AG04450 (cell line): ENCODE measurements around the gene EIF5A2. TPM values are rescaled to one million over a fixed set of nuclear protein-coding genes. Genes with fewer than 3 reads are reported as not detected.

Experiments used
- CTCF ChIA-PET: fragments of 300-600, 350-600 bp; formaldehyde crosslinking; extraction: SDS; loops from one replicate; lab custom pipeline; 2022; ENCODE audit warnings: antibody characterized with exemption, inconsistent platforms; lab: Charles Lee
- POLR2A ChIA-PET: fragments of 350-600 bp; formaldehyde crosslinking; extraction: SDS; loops from one replicate; lab custom pipeline; 2021; ENCODE audit warnings: antibody characterized with exemption, inconsistent platforms; lab: Yijun Ruan, JAX
- DNase-seq: peaks from one replicate; pipeline ENCODE4 v3.0.0-alpha.2; 2011; ENCODE audit warnings: low read depth, low spot score
- H3K27ac ChIP-seq: one replicate; pipeline ENCODE4 v1.5.1; 2012; ENCODE audit warnings: low read depth, low read length, control low read depth
- H3K27me3 ChIP-seq: one replicate; pipeline ENCODE4 v1.6.0; 2012; ENCODE audit warnings: low read length; ENCODE audit not compliant: control insufficient read depth, insufficient read depth
- H3K4me3 ChIP-seq: 2 replicates; pipeline ENCODE4 v1.5.1; 2011; ENCODE audit warnings: mild to moderate bottlenecking, low read depth, low read length, control low read depth
- H3K9me3 ChIP-seq: 2 replicates; pipeline ENCODE4 v1.5.1; 2012; ENCODE audit warnings: low read length; ENCODE audit not compliant: control insufficient read depth, insufficient read depth
- polyA plus RNA-seq: library from polyadenylated mRNA; depleted of rRNA; stranded (reverse); fragments of >200 nt; gene quantifications from 2 replicates; pipeline ENCODE4 v1.2.3, GENCODE V29; 2011
- TF ChIP-seq, protein P1 (sequence below): IDR thresholded peaks from 2 replicates; pipeline ENCODE4 v1.5.1; 2011; ENCODE audit warnings: low read depth, low read length, control low read depth, inconsistent platforms

Gene EIF5A2
- polyA plus RNA-seq, 1 experiment = 20.5 TPM

DNA sequence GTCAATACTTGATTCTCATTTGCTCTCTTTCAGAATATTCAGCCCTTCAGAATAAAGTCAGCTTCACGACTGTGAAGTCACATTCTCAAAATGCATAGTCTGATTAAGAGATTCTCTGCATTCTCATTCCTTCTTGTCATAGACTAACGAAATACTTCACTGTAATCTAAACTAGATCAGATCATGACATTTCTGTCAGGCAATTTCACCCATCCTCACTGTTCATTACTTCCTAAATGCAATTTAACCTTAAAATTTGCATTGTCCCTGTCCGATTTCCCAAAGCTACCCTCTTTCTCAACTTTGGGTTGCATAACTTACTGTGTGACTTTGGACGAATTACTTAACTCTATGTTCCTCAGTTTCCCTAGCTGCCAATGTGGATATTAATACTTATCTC is 44.6 kb downstream of the EIF5A2 start:
- H3K9me3 ChIP-seq = no peaks in the 10 kb centered on the region
- no peaks in the 10 kb centered on the region for H3K27me3 ChIP-seq
- TF ChIP-seq, protein P1, sequence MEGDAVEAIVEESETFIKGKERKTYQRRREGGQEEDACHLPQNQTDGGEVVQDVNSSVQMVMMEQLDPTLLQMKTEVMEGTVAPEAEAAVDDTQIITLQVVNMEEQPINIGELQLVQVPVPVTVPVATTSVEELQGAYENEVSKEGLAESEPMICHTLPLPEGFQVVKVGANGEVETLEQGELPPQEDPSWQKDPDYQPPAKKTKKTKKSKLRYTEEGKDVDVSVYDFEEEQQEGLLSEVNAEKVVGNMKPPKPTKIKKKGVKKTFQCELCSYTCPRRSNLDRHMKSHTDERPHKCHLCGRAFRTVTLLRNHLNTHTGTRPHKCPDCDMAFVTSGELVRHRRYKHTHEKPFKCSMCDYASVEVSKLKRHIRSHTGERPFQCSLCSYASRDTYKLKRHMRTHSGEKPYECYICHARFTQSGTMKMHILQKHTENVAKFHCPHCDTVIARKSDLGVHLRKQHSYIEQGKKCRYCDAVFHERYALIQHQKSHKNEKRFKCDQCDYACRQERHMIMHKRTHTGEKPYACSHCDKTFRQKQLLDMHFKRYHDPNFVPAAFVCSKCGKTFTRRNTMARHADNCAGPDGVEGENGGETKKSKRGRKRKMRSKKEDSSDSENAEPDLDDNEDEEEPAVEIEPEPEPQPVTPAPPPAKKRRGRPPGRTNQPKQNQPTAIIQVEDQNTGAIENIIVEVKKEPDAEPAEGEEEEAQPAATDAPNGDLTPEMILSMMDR = no peak
- H3K27ac ChIP-seq = no peak overlapping the region
- ChIA-PET CTCF (no interaction called here), POLR2A (no interaction called here)
- H3K4me3 ChIP-seq = no peak overlapping the region
- no peak for DNase-seq

DNA sequence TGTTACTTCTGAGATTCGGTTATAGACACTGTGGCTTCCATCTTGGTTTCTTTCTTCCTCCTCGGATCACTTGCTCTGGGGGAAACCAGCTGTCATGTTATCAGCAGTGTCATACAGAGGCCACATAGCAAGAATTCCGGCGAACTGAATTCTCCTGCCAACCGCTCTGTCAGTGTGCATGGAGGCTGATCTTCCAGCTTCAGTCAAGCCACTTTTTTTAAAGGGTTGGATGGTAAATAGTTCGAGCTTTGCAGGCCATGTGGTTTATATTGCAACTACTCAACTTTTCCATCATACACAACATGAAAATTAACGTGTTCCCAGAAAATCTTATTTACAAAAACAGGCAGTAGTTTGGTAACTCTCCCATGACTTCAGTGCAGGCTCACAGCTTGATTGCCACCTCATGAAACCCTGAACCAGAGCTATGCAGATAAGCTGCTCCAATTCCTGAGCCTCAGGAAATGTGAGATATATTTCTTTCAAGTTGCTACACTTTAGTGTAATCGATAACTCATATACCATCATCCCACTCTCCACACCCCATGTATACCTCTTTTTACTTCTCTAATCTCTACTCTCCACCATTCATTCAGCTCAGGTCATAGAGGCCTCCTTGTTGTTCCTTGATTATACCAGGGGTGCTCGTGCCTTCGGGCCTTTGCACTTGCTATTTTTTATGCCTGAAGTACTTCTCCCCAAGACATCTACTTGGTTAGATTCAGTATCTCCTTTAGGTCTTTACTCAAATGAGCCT is 45.6 kb downstream of the EIF5A2 start:
- TF ChIP-seq, protein P1 = no peak
- no peak overlapping the region for H3K27ac ChIP-seq
- POLR2A ChIA-PET = no interaction called here
- H3K9me3 ChIP-seq = no peaks in the 10 kb centered on the region
- CTCF ChIA-PET = interaction anchor here (1.6 kb wide), 1 partner anchor 449 kb away, joined by 8 read pairs; no protein-coding TSS in a partner anchor
- H3K4me3 ChIP-seq = no peak overlapping the region
- no peaks in the 10 kb centered on the region for H3K27me3 ChIP-seq
- no peak for DNase-seq

DNA sequence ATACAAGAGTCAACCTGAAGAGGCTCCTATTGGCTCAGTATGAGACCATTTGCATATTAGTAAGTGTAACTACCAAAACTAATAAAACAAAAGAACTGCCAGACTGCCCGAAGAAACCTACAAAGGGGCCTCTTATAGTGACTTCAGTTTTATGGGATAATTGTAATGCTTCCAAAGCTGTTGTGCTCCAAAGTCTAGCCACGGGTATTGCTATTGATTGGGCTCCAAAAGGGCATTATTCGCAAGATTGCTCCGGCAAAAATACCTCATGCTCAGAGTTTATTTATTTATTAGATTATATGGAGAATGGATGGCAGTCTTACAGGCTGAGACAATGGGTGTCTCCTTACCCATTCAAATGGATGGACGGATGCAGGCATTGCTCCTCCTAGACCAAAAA is 49.8 kb downstream of the EIF5A2 start:
- TF ChIP-seq, protein P1 = no peak
- H3K9me3 ChIP-seq = no peaks in the 10 kb centered on the region
- no peak overlapping the region for H3K4me3 ChIP-seq
- POLR2A ChIA-PET = no interaction called here
- no peak for DNase-seq
- H3K27me3 ChIP-seq = no peaks in the 10 kb centered on the region
- CTCF ChIA-PET = no interaction called here
- no peak overlapping the region for H3K27ac ChIP-seq

DNA sequence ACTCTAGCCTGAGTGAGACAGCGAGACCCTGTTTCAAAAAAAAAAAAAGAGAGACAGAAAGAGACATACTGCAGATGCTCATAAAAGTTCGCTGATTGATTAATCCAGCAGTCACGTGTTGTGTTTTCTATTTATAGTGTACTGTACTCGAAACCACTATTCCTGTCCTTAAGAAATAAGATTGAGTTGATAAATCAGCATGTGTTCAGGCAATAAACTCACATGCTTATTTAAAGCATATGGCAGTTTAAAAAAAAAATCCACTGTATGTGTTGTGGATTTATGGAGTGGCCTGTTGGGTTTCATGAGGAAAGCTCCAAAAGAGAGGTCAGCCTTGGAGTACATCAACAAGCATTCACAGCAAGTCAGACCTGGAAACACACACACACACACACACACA is 56.1 kb downstream of the EIF5A2 start:
- TF ChIP-seq, protein P1 = no peak
- H3K27me3 ChIP-seq = no peaks in the 10 kb centered on the region
- no peaks in the 10 kb centered on the region for H3K9me3 ChIP-seq
- ChIA-PET POLR2A (interaction anchor here (0.6 kb wide), 1 partner anchor 418 kb away, joined by 4 read pairs; no protein-coding TSS in a partner anchor), CTCF (interaction anchor here (0.7 to 1.4 kb wide), 3 partner anchors 41 to 439 kb away, joined by 4 to 6 read pairs (median 5); no protein-coding TSS in a partner anchor)
- H3K4me3 ChIP-seq = no peak overlapping the region
- no peak overlapping the region for H3K27ac ChIP-seq
- no peak for DNase-seq

DNA sequence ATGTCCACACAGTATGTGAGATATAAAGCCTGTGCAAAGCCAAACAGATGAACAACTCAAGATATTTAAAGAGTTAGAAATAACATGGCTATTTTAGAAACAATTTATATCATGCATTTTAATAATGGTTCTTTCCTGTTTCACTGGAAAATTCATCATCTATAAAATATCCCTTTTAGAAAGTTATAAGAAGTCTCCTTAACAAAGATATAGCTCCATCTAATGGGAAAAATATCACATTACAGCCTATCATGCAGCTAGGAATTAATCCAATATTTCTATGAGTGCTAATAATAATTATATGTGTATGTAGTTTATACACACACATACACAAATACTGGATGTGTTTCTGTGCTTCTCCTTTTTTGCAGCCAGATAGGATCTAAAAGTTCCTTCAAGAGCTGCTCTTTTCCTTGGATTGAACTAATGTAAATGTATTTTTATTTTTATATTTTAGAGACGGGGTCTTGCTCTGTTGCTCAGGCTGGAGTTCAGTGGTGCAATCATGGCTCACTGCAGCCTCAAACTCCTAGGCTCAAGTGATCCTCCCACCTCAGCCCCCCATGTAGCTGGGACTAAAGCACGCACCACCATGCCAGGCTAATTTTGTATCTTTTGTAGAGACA is 60.0 kb downstream of the EIF5A2 start:
- CTCF ChIA-PET = interaction anchor here (0.6 to 3.4 kb wide), 31 partner anchors 8 to 661 kb away, joined by 3 to 58 read pairs (median 4); partner anchors contain the start of genes CLDN11 and SLC7A14
- Histone ChIP-seq H3K4me3 (no peak overlapping the region), H3K27ac (no peak overlapping the region), H3K9me3 (no peaks in the 10 kb centered on the region), H3K27me3 (no peaks in the 10 kb centered on the region)
- POLR2A ChIA-PET = interaction anchor here (1.0 kb wide), 1 partner anchor 18 kb away, joined by 4 read pairs; no protein-coding TSS in a partner anchor
- TF ChIP-seq, protein P1 = peak; percentile 50
- DNase-seq = no peak
